A549 (cell line): ENCODE data around the gene RFX1. TPM values are rescaled to one million over a fixed set of nuclear protein-coding genes. Genes with fewer than 3 reads are reported as not detected.

Experiments
- ATAC-seq, 2 experiments: fragments of 200-7000 bp in 1 of 2; fragments of >200 bp in 1 of 2; cut with Nextera tagmentation in 1 of 2; cut with Tn5 transposase in 1 of 2; 3 replicates each; pipeline versions ENCODE4 v1.8.0 to v1.9.1; 2018 to 2020; ENCODE audit warnings: mild to moderate bottlenecking in 1 of 2, moderate library complexity in 1 of 2
- CTCF ChIA-PET: fragments of 300-600 bp; sonication (Branson Sonifier 250); formaldehyde crosslinking; extraction: SDS; loops from one replicate; lab custom pipeline; 2021; ENCODE audit warnings: antibody characterized with exemption, inconsistent platforms; lab: Yijun Ruan, JAX
- POLR2A ChIA-PET: fragments of 350-600 bp; formaldehyde crosslinking; extraction: SDS; loops from one replicate; lab custom pipeline; 2021; ENCODE audit warnings: antibody characterized with exemption, inconsistent platforms; lab: Yijun Ruan, JAX
- DNase-seq, 2 experiments: peaks; one replicate each; pipeline versions ENCODE4 v3.0.0 to v3.0.0-alpha.2; 2011 to 2016; ENCODE audit warnings: low read depth in 1 of 2, low spot score in 1 of 2
- FAIRE-seq: peaks from 2 replicates; lab custom pipeline; 2011; peaks lifted over from hg19 to GRCh38; lab: Jason Lieb, UNC
- H3K27ac ChIP-seq, 2 experiments: fragments of >200 bp; sonication (Bioruptor Twin); formaldehyde crosslinking; 3 replicates each; pipeline ENCODE4 v1.5.1; 2016 to 2017
- H3K4me1 ChIP-seq: fragments of >200 bp; sonication (Bioruptor Twin); formaldehyde crosslinking; 3 replicates; pipeline ENCODE4 v1.6.1; 2016
- H3K4me2 ChIP-seq: fragments of >200 bp; sonication (Bioruptor Twin); formaldehyde crosslinking; 3 replicates; pipeline ENCODE4 v1.6.1; 2016
- H3K4me3 ChIP-seq: fragments of >200 bp; sonication (Bioruptor Twin); formaldehyde crosslinking; 3 replicates; pipeline ENCODE4 v1.5.1; 2016
- H3K9me3 ChIP-seq: fragments of >200 bp; sonication (Bioruptor Twin); formaldehyde crosslinking; 3 replicates; pipeline ENCODE4 v1.6.1; 2016
- CBX8 ChIP-seq: fragments of 200-600 bp; sonication (generic); IDR thresholded peaks from 2 replicates; pipeline ENCODE4 v1.6.1; 2016
- CEBPB ChIP-seq, 2 experiments: fragments of >200 bp in 1 of 2; sonication (Bioruptor Twin) in 1 of 2; formaldehyde crosslinking in 1 of 2; IDR thresholded peaks; 2 replicates each; pipeline ENCODE4 v1.6.1; 2012 to 2016
- CHD2 ChIP-seq: fragments of 150-350 bp; IDR thresholded peaks from 2 replicates; pipeline ENCODE4 v1.6.1; 2014; ENCODE audit warnings: low read length; ENCODE audit not compliant: partially characterized antibody
- CHD4 ChIP-seq: fragments of 200-600 bp; sonication (generic); IDR thresholded peaks from 2 replicates; pipeline ENCODE4 v1.6.1; 2016; ENCODE audit warnings: antibody characterized with exemption, mild to moderate bottlenecking, borderline replicate concordance
- EHF ChIP-seq: fragments of 250-450 bp; sonication (Bioruptor Pico); IDR thresholded peaks from 2 replicates; pipeline ENCODE4 v1.5.0; 2020; ENCODE audit warnings: mild to moderate bottlenecking
- FOXS1 ChIP-seq: fragments of 250-450 bp; sonication (Bioruptor Pico); IDR thresholded peaks from 2 replicates; pipeline ENCODE4 v1.5.0; 2020; ENCODE audit warnings: mild to moderate bottlenecking, moderate library complexity
- HDAC2 ChIP-seq: fragments of 200-600 bp; sonication (generic); IDR thresholded peaks from 2 replicates; pipeline ENCODE4 v1.6.1; 2016
- HOXB5 ChIP-seq: fragments of 250-450 bp; sonication (Bioruptor Pico); IDR thresholded peaks from 2 replicates; pipeline ENCODE4 v1.5.0; 2020; ENCODE audit warnings: mild to moderate bottlenecking, moderate library complexity
- JUNB ChIP-seq: fragments of >200 bp; sonication (Bioruptor Twin); formaldehyde crosslinking; IDR thresholded peaks from 2 replicates; pipeline ENCODE4 v1.6.1; 2016
- KDM1A ChIP-seq: fragments of 200-600 bp; sonication (generic); IDR thresholded peaks from 2 replicates; pipeline ENCODE4 v1.6.1; 2016; ENCODE audit warnings: low read depth, mild to moderate bottlenecking
- KDM5A ChIP-seq: fragments of 200-600 bp; sonication (generic); IDR thresholded peaks from 2 replicates; pipeline ENCODE4 v1.6.1; 2016; ENCODE audit warnings: antibody characterized with exemption, mild to moderate bottlenecking
- MYC ChIP-seq: IDR thresholded peaks from 2 replicates; pipeline ENCODE4 v1.6.1; 2012; ENCODE audit warnings: mild to moderate bottlenecking, inconsistent platforms, low read length, improper control_type of control experiment, borderline replicate concordance
- NFE2L2 ChIP-seq: fragments of 150-350 bp; conservative IDR thresholded peaks from 2 replicates; pipeline ENCODE4 v1.6.1; 2014; ENCODE audit warnings: low read length
- NPAS2 ChIP-seq: fragments of 250-450 bp; sonication (Bioruptor Pico); IDR thresholded peaks from 2 replicates; pipeline ENCODE4 v1.8.0; 2022; ENCODE audit warnings: mild to moderate bottlenecking, moderate library complexity, borderline replicate concordance
- NR3C1 ChIP-seq: fragments of >200 bp; sonication (Bioruptor Twin); formaldehyde crosslinking; IDR thresholded peaks from 3 replicates; pipeline ENCODE4 v1.6.1; 2017
- POLR2AphosphoS2 ChIP-seq: conservative IDR thresholded peaks from 2 replicates; pipeline ENCODE4 v1.6.1; 2012; ENCODE audit warnings: low read length, improper control_type of control experiment, inconsistent platforms
- RARB ChIP-seq: fragments of 250-450 bp; sonication (Bioruptor Pico); IDR thresholded peaks from 2 replicates; pipeline ENCODE4 v1.8.0; 2021; ENCODE audit warnings: mild to moderate bottlenecking, moderate library complexity
- SREBF2 ChIP-seq: fragments of 450-650 bp; IDR thresholded peaks from 2 replicates; pipeline ENCODE4 v1.6.1; 2014; ENCODE audit warnings: mild to moderate bottlenecking, moderate library complexity
- TP53 ChIP-seq: fragments of 250-450 bp; sonication (Bioruptor Pico); IDR thresholded peaks from 2 replicates; pipeline ENCODE4 v1.5.0; 2021; ENCODE audit warnings: mild to moderate bottlenecking, moderate library complexity
- ZC3H11A ChIP-seq: fragments of 450-650 bp; IDR thresholded peaks from 2 replicates; pipeline ENCODE4 v1.6.1; 2014; ENCODE audit warnings: antibody characterized with exemption, mild to moderate bottlenecking
- ZFP36 ChIP-seq: fragments of 450-650 bp; IDR thresholded peaks from 2 replicates; pipeline ENCODE4 v1.6.1; 2014; ENCODE audit warnings: borderline replicate concordance; ENCODE audit not compliant: partially characterized antibody
- ZNF302 ChIP-seq: fragments of 250-450 bp; sonication (Bioruptor Pico); IDR thresholded peaks from 2 replicates; pipeline ENCODE4 v1.9.0; 2021; ENCODE audit warnings: inconsistent platforms, mild to moderate bottlenecking, moderate library complexity
- WGBS: methylation state at CpG from one replicate; pipeline ENCODE4 v1.1.6; 2017; ENCODE audit errors: missing lambda C conversion rate; 5-methylcytosine and 5-hydroxymethylcytosine counted together
- polyA plus RNA-seq, 4 experiments: library from polyadenylated mRNA; depleted of rRNA in 3 of 4; stranded (reverse); fragments of >200 nt; fragmentation: RNase III in 1 of 4; extraction: RNeasy Plus Mini Kit Qiagen cat#74134 plus additional on column Dnase treatment in 1 of 4; gene quantifications; 2 replicates in 3 of 4; 3 replicates in 1 of 4; pipeline ENCODE4 v1.2.3, GENCODE V29; 2011 to 2017
- TF ChIP-seq, protein P1 (sequence below): IDR thresholded peaks from 2 replicates; pipeline ENCODE4 v1.6.1; 2012
- TF ChIP-seq, protein P2 (sequence below): fragments of 450-650 bp; IDR thresholded peaks from 2 replicates; pipeline ENCODE4 v1.6.1; 2014; ENCODE audit warnings: antibody characterized with exemption
- TF ChIP-seq, protein P3 (sequence below): fragments of 250-450 bp; sonication (Bioruptor Pico); IDR thresholded peaks from 2 replicates; pipeline ENCODE4 v1.5.0; 2020; ENCODE audit warnings: low read depth, mild to moderate bottlenecking, moderate library complexity
- TF ChIP-seq, protein P4 (sequence below): fragments of >200 bp; sonication (Bioruptor Twin); formaldehyde crosslinking; IDR thresholded peaks from 2 replicates; pipeline ENCODE4 v1.6.1; 2016

Gene RFX1
- polyA plus RNA-seq, 2 of the 4 experiments (the other 2 are of a cell fraction): 0.57 to 5.4 TPM

DNA sequence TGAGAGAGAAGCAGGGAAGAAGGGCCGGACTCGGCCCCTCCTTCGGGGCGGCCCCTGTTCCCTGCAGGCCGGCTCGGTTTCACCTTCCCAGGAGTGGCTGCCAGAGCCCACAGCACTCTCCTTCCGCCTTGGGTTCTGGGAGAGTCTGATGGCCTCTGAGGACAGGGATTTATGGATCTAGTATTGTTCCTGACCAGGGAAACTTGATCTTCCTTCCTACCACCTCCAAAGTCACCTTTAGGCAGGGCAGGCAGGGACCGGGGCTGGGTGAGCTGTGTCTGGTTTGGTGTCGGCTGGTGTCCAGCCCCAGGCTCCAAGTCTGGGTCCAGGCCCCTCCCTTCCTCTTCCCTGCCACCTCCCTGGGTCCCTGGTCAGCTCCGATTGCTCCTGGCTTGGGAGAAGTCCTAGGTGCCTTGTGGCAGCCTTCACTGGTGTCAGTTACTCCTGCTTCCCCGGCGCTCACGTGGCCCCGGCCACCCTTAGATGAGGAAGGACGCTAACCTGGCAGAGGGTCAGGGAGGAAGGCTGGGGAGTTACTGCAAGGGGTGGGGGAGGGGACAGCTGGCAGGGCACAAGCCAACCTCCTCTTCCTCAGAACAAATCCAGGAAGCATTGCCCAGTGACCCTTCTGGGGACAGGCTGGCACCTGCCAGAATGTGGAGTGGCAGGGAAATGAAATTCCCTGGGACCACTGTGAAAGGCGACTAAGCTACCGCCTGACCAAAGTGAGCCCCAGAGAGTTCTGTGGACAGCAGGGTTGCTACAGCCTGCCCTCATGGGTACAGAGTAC, 18.8 kb downstream of the RFX1 start:
- ChIA-PET CTCF (interaction anchor here (0.7 kb wide), 1 partner anchor 106 kb away, joined by 3 read pairs; no protein-coding TSS in a partner anchor), POLR2A (no interaction called here)
- Histone ChIP-seq H3K4me2 (no peak overlapping the region), H3K9me3 (no peaks in the 10 kb centered on the region), H3K4me3 (no peak overlapping the region), H3K27ac (no peak overlapping the region), H3K4me1 (no peaks in the 10 kb centered on the region)
- ATAC-seq (no peak; a peak in 1 of 6 replicates), DNase-seq (no peak), FAIRE-seq (no peak)
- TF ChIP-seq CHD4 (no peak), KDM5A (no peak), HOXB5 (CRISPR knock-in tag) (no peak), CHD2 (no peak), CEBPB (IDR thresholded peaks at IDR 0.05) (no peak), SREBF2 (no peak), TP53 (CRISPR knock-in tag) (no peak), CBX8 (no peak), JUNB (no peak), NPAS2 (CRISPR knock-in tag) (no peak), ZNF302 (CRISPR knock-in tag) (no peak), NFE2L2 (no peak), ZFP36 (no peak), RARB (CRISPR knock-in tag) (no peak), ZC3H11A (no peak), HDAC2 (no peak), NR3C1 (no peak)
- TF ChIP-seq, protein P1, sequence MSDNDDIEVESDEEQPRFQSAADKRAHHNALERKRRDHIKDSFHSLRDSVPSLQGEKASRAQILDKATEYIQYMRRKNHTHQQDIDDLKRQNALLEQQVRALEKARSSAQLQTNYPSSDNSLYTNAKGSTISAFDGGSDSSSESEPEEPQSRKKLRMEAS: no peak
- WGBS: 80% methylated on average over 9 of the region's 17 CpGs

DNA sequence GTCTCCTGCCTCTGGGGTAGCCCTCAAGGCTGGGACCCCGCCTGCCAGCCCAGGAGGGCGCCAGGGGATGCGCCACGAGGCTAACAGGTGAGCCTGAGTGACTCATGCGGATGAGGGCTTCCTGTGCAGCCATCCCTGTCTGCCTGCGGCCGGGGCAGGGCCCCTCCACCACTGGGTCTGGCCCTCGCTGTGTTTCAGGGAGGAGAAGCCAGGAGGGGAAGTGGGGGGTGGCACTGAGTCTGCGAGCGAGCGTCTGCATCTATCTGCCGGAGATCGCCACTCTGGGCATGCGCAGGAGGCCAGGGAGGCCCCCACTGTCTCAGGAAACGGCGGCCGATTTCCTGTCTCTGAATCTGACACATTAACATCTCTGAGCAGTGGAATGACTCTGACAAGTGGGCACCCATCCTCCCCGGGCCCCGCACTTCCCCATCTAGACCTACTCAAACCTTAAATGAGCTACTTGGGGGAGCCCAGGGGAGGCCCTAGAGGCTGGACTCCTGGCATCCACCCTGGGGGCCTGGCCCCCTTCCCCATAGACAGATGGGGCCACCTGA, 19.7 kb downstream of the RFX1 start:
- POLR2A ChIA-PET: no interaction called here
- no peak overlapping the region for H3K4me2 ChIP-seq
- FAIRE-seq: no peak
- CTCF ChIA-PET: interaction anchor here (1.4 kb wide), 1 partner anchor 106 kb away, joined by 4 read pairs; no protein-coding TSS in a partner anchor
- TF ChIP-seq NR3C1 (no peak), ZFP36 (no peak), SREBF2 (no peak), RARB (CRISPR knock-in tag) (no peak), POLR2AphosphoS2 (no peak), EHF (CRISPR knock-in tag) (no peak), ZC3H11A (no peak), FOXS1 (CRISPR knock-in tag) (no peak), MYC (no peak), KDM1A (no peak)
- TF ChIP-seq, protein P2, sequence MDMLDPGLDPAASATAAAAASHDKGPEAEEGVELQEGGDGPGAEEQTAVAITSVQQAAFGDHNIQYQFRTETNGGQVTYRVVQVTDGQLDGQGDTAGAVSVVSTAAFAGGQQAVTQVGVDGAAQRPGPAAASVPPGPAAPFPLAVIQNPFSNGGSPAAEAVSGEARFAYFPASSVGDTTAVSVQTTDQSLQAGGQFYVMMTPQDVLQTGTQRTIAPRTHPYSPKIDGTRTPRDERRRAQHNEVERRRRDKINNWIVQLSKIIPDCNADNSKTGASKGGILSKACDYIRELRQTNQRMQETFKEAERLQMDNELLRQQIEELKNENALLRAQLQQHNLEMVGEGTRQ: no peak
- TF ChIP-seq, protein P3, sequence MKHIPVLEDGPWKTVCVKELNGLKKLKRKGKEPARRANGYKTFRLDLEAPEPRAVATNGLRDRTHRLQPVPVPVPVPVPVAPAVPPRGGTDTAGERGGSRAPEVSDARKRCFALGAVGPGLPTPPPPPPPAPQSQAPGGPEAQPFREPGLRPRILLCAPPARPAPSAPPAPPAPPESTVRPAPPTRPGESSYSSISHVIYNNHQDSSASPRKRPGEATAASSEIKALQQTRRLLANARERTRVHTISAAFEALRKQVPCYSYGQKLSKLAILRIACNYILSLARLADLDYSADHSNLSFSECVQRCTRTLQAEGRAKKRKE (CRISPR knock-in tag): no peak
- TF ChIP-seq, protein P4, sequence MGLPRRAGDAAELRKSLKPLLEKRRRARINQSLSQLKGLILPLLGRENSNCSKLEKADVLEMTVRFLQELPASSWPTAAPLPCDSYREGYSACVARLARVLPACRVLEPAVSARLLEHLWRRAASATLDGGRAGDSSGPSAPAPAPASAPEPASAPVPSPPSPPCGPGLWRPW: no peak
- H3K4me1 ChIP-seq: no peaks in the 10 kb centered on the region
- H3K27ac ChIP-seq: no peak overlapping the region
- no peaks in the 10 kb centered on the region for H3K9me3 ChIP-seq
- no peak; a peak in 1 of 6 replicates for ATAC-seq
- no peak for DNase-seq
- WGBS: 92% methylated on average over 12 of the region's 19 CpGs
- H3K4me3 ChIP-seq: no peak overlapping the region
